Transverse colon (tissue), 4 donors: ENCODE data around the gene LINGO3.

Experiments
- EP300 ChIP-seq: sonication (generic); formaldehyde crosslinking; IDR thresholded peaks from one replicate; pipeline ENCODE4 v1.6.1; 2017; ENCODE audit warnings: antibody characterized with exemption, low read depth
- POLR2A ChIP-seq: fragments of 450-650 bp; IDR thresholded peaks from one replicate; pipeline ENCODE4 v1.6.1; 2016; ENCODE audit warnings: antibody characterized with exemption, mild to moderate bottlenecking, moderate library complexity
- POLR2AphosphoS5 ChIP-seq, 3 donors: sonication (generic); formaldehyde crosslinking; IDR thresholded peaks; one replicate each; pipeline ENCODE4 v1.6.1; 2016; ENCODE audit warnings: antibody characterized with exemption in 3 of 3
- TF ChIP-seq, protein P1 (sequence below), 5 experiments: fragments of 200-600 bp in 3 of 5; fragments of 450-650 bp in 2 of 5; sonication (generic) in 3 of 5; IDR thresholded peaks; 1 replicate in 2 of 5; 2 replicates in 3 of 5; pipeline ENCODE4 v1.5.1; 2016 to 2017; ENCODE audit warnings: antibody characterized with exemption in 5 of 5, inconsistent platforms in 3 of 5, mild to moderate bottlenecking in 2 of 5, moderate library complexity in 1 of 5

DNA sequence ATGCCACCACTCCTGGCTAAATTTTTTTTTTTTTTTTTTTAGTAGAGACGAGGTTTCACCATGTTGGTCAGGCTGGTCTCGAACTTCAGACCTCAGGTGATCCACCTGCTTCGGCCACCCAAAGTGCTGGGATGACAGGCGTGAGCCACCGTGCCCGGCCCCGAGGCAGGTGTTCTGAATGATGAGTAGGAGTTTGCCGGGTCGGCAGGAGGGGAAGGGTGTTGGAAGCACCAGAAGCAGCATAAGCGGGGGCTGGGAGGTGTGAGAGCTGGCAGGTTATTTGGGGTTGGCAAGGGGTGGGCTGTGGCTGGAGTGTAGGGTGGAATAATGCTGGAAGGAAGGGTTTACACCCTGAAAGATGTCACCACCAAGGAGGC is 22.3 kb upstream of the LINGO3 start:
- TF ChIP-seq, protein P1, sequence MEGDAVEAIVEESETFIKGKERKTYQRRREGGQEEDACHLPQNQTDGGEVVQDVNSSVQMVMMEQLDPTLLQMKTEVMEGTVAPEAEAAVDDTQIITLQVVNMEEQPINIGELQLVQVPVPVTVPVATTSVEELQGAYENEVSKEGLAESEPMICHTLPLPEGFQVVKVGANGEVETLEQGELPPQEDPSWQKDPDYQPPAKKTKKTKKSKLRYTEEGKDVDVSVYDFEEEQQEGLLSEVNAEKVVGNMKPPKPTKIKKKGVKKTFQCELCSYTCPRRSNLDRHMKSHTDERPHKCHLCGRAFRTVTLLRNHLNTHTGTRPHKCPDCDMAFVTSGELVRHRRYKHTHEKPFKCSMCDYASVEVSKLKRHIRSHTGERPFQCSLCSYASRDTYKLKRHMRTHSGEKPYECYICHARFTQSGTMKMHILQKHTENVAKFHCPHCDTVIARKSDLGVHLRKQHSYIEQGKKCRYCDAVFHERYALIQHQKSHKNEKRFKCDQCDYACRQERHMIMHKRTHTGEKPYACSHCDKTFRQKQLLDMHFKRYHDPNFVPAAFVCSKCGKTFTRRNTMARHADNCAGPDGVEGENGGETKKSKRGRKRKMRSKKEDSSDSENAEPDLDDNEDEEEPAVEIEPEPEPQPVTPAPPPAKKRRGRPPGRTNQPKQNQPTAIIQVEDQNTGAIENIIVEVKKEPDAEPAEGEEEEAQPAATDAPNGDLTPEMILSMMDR (IDR thresholded peaks at IDR 0.05): no peak
- TF ChIP-seq POLR2A (no peak), POLR2AphosphoS5 (IDR thresholded peaks at IDR 0.05) (no peak), EP300 (no peak)
